ENCODE measurements around the gene MTHFD2L. TPM values are rescaled to one million over a fixed set of nuclear protein-coding genes. Genes with fewer than 3 reads are reported as not detected.

MTHFD2L gene
- total RNA-seq, 1 experiment from 2014 or later = 11.6 TPM

DNA sequence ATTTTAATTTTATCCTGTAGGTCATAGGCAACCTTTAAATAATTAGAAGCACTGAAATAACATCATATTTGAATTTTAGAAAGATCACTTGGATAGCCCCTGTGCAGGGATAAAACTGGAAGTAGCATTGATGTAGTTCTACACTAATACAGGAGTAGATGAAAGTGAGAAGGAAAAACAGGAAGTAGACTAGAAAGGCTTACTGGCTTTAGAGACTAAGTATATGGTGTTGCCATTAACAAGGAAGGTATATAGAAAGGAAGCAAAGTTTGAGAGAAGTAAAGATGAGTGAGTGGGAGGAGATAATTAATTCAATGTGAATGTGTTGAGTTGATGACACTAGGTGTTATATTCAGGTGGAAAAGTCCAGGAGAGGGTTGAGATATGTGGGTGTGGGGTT is 77.2 kb downstream of the MTHFD2L start:
- no peak overlapping the region for H3K23ac ChIP-seq (ENCODE audit: insufficient read length, low read depth, low read length)
- H3K79me1 ChIP-seq (ENCODE audit: insufficient read depth, low read depth, low read length, poor library complexity, severe bottlenecking) = no peaks in the 10 kb centered on the region
- no peaks in the 10 kb centered on the region for H3K23me2 ChIP-seq (ENCODE audit: insufficient read length, low read depth, low read length, poor library complexity, severe bottlenecking)
- H3K27ac Mint-ChIP-seq = no peak overlapping the region
- H4K20me1 ChIP-seq (ENCODE audit: control insufficient read depth, insufficient read depth, insufficient read length) = no peaks in the 10 kb centered on the region
- H2BK15ac ChIP-seq (ENCODE audit: low read depth, low read length) = no peak overlapping the region
- H3K36me3 Mint-ChIP-seq (ENCODE audit: insufficient read depth in 1 of 3, low read depth in 3 of 3) = no peaks in the 10 kb centered on the region
- H3K4ac ChIP-seq (ENCODE audit: low read depth, low read length) = no peak overlapping the region
- no peak overlapping the region for H2BK120ac ChIP-seq (ENCODE audit: low read depth, low read length, poor library complexity, severe bottlenecking)
- H2AK5ac ChIP-seq (ENCODE audit: insufficient read length, low read length) = no peak overlapping the region
- no peak for DNase-seq
- no peaks in the 10 kb centered on the region for H3K79me2 ChIP-seq (ENCODE audit: insufficient read depth, low read length)
- H3T11ph ChIP-seq (ENCODE audit: low read length) = no peak overlapping the region
- H3K18ac ChIP-seq (ENCODE audit: insufficient read length, low read depth, low read length) = no peak overlapping the region
- no peak overlapping the region for H3K56ac ChIP-seq (ENCODE audit: insufficient read length, low read depth, low read length)
- no peak overlapping the region for H3K27ac ChIP-seq (ENCODE audit: insufficient read length, low read depth, low read length)
- TF ChIP-seq, protein P1, sequence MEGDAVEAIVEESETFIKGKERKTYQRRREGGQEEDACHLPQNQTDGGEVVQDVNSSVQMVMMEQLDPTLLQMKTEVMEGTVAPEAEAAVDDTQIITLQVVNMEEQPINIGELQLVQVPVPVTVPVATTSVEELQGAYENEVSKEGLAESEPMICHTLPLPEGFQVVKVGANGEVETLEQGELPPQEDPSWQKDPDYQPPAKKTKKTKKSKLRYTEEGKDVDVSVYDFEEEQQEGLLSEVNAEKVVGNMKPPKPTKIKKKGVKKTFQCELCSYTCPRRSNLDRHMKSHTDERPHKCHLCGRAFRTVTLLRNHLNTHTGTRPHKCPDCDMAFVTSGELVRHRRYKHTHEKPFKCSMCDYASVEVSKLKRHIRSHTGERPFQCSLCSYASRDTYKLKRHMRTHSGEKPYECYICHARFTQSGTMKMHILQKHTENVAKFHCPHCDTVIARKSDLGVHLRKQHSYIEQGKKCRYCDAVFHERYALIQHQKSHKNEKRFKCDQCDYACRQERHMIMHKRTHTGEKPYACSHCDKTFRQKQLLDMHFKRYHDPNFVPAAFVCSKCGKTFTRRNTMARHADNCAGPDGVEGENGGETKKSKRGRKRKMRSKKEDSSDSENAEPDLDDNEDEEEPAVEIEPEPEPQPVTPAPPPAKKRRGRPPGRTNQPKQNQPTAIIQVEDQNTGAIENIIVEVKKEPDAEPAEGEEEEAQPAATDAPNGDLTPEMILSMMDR (conservative IDR thresholded peaks at IDR 0.05) = no peak
- no peak overlapping the region for H2BK20ac ChIP-seq (ENCODE audit: low read depth, low read length, poor library complexity, severe bottlenecking)
- no peak overlapping the region for H3K4me3 Mint-ChIP-seq
- no peak overlapping the region for H4K5ac ChIP-seq (ENCODE audit: insufficient read length, low read depth, low read length)
- H3K4me2 ChIP-seq (ENCODE audit: insufficient read depth, insufficient read length, low read length) = no peak overlapping the region
- H3K4me1 Mint-ChIP-seq = no peaks in the 10 kb centered on the region
- H2AFZ ChIP-seq (ENCODE audit: low read length) = no peak overlapping the region
- H4K91ac ChIP-seq (ENCODE audit: insufficient read length, low read depth, low read length) = no peak overlapping the region
- H4K8ac ChIP-seq (replicated peaks; ENCODE audit: insufficient read length, low read depth, low read length) = no peak overlapping the region
- H3K27me3 Mint-ChIP-seq (ENCODE audit: low read depth) = no peaks in the 10 kb centered on the region
- H3K9me3 ChIP-seq (ENCODE audit: control insufficient read depth, low read depth, low read length) = no peaks in the 10 kb centered on the region
- H3K9ac ChIP-seq (ENCODE audit: extremely low read depth, insufficient read length, low read length) = no peak overlapping the region
- H3K9me3 Mint-ChIP-seq = no peaks in the 10 kb centered on the region
- H3K4me1 ChIP-seq (ENCODE audit: insufficient read depth, low read length) = no peaks in the 10 kb centered on the region
- no peak overlapping the region for H3K14ac ChIP-seq (ENCODE audit: insufficient read depth, low read length)
- H3K27me3 ChIP-seq (ENCODE audit: insufficient read depth, low read length) = no peaks in the 10 kb centered on the region
- no peak overlapping the region for H2BK12ac ChIP-seq (ENCODE audit: insufficient read length, low read depth, low read length)
- H2BK5ac ChIP-seq (ENCODE audit: insufficient read length, low read length) = no peak overlapping the region

Measured in H9 (cell line).